Bronchial smooth muscle cell (primary cell): Measurements from ENCODE around the gene GALNT6. TPM values are rescaled to one million over a fixed set of nuclear protein-coding genes. Genes with fewer than 3 reads are reported as not detected.

Source experiments
- total RNA-seq: library from RNA; depleted of rRNA; stranded (reverse); fragments of >200 nt; gene quantifications from 2 replicates; pipeline ENCODE4 v1.2.1, GENCODE V29; 2014

The GALNT6 gene, protein sequence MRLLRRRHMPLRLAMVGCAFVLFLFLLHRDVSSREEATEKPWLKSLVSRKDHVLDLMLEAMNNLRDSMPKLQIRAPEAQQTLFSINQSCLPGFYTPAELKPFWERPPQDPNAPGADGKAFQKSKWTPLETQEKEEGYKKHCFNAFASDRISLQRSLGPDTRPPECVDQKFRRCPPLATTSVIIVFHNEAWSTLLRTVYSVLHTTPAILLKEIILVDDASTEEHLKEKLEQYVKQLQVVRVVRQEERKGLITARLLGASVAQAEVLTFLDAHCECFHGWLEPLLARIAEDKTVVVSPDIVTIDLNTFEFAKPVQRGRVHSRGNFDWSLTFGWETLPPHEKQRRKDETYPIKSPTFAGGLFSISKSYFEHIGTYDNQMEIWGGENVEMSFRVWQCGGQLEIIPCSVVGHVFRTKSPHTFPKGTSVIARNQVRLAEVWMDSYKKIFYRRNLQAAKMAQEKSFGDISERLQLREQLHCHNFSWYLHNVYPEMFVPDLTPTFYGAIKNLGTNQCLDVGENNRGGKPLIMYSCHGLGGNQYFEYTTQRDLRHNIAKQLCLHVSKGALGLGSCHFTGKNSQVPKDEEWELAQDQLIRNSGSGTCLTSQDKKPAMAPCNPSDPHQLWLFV
- total RNA-seq, result 18.2 and 71.2 TPM in 2 replicates

DNA sequence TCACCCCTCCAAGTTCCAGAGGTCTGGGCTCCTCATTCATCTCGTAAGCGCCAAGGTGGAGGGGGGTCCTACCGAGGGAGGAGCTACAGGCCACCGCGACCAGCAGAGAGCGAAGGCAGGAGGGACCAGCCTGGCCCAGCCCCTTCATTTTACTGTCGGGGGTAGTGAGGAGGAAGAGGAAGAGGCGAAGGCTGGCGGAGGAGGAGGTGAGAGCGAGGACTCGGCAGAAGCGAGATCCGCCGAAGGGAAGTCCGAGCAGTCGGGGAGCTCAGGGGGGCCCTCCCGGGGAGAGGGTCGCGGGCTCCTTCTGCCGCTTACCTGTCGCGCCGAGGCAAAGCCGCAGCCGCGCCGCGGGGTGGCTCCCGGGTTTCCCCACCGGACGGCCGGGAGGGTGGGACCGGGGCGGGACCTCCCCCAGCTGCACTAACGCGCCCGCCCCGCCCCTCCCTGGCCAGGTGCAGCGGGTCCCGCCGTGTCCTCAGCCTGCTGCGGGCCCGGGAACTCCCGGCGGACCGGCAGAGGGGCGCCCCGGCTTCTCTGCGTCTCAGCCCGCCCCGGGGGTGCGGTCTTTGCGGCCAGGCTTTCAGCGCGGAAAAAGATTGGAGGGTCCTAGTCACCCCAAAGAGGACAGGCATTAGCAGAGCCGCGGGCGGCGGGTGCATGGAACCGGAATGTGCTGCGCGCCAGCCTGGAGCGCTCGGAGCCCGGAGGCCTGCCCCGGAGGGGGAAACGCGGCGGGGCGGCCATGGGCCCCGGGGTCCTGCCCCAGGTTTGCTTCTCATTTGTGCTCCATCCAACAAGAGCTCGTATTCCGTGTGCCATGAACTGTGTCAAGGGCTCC is at the start of gene GALNT6:
TSS of gene GALNT6 (minus strand) at position 124 of the 841 bp plus-strand sequence. CDS start 11,625 bp downstream, outside the sequence.

DNA sequence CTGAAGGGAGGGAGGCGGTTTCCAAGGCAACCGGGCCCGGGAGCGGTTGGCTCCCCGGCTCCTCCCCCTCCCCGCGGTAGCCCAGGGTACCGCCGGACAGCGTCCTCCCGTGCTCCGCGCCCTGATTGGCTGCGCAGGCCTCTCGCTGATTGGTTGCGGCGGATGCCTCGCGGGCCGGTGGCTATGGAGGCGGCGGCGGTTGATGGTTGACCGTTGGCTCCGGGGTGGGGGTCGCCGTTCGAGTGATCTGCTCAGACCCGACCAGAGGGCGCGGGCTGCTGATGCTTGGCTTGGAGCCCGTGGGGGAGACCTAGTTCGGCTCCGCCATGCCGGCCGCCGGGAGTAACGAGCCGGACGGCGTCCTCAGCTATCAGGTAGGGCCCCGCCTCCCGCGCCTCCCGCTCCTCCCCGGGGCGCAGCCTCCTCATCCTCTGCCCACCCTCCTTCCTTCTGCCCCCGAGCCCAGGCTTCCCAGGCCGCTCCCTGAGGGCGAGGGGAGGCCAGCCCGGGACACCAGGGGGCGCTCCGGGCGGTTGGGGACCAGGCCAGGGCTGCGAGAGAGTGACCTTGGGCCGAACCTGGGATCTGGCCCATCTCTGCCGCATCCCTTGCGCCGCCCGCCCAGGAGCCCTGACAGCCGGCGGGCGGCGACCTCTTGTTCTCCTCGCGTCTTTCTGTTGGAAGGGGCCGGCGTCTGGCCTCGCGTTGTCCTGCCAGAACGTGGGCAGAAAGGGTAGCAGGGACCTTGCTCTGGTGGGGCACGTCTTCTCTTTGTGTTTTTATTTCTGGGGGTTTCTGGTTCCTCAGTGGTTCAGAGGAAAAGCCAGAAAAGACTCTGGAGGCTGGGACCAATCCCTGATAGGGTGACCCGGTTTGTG is 33.7 kb upstream of the GALNT6 start, which contains the start of gene SLC4A8:
TSS of gene SLC4A8 (plus strand) at position 170 of the 878 bp plus-strand sequence. CDS start at position 327, 157 bp downstream.

DNA sequence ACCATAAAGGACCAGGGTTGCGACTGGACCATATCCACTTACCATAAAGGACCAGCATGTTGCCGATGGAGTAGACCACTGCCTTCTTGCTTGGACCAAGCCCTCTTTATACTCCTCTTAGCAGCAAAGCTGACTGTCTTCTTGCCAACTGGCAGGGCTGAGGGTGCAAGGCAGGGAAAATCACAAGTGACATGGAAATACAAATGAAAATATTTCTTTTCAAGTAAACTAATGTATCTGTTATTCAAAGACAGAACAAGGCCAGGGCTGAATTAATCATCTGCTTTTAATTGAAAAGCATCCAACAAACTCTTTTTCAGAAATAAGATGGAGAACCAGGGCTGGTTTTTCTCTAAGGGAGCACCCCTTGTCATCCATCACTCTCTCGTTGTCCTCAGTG is 44.6 kb downstream of the GALNT6 start, which contains the start of gene CELA1:
TSS of gene CELA1 (minus strand) at position 99 of the 400 bp plus-strand sequence. CDS start at position 58, 41 bp downstream.

DNA sequence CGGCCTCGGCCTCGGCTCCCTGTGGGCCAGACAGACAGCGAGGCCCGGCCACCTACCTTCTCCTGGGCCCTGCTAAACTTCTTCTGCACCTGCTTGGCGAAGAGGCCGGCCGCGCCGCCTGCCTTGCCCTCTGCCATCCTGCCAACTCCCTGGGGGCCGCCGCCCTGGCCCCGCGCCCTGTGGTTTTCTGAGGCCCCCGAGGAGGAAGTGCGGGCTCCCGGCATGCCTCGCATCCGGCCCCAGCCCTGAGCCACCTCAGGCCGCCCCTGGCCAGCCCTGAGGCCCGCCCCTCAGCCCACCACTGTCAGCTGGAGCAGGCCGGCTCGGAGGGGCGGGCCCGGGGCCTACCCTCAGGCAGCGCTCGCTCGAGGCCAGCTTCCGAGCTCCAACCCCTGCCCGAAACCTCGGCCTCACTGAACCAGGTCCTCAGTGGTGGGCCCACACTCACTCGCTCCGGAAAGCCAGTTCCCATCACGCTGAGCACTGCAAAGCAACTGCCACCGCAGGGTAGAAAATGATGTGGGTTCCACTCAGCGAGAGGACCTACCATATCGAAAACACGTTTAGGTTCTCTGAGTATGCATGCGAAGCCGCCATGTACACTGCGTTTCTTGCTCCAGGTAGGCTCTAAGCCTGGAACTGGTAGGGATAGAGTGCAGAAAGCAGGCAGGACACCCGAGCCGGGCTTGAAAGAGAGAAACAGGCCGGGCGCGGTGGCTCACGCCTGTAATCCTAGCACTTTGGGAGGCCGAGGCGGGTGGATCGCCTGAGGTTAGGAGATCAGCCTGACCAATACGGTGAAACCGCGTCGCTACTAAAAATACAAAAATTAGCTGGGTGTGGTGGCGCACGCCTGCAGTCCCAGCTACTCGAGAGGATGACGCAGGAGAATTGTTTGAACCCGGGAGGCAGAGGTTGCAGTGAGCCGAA is 67.0 kb downstream of the GALNT6 start, which contains the start of gene BIN2:
TSS of gene BIN2 (minus strand) at position 209 of the 930 bp plus-strand sequence. CDS start at position 137, 72 bp downstream.

Other genes with a start within 250 kb of the GALNT6 start
- 6.4 and 7.7 TPM in 2 replicates for gene TFCP2, start 218.3 kb downstream of the GALNT6 start, total RNA-seq
- gene POU6F1, start 173.3 kb downstream of the GALNT6 start, total RNA-seq, result 1.6 and 2.6 TPM in 2 replicates
- 43.8 and 44.4 TPM in 2 replicates for gene DAZAP2, start 152.6 kb downstream of the GALNT6 start, total RNA-seq
- 6.0 and 8.2 TPM in 2 replicates for gene SMAGP, start 121.0 kb downstream of the GALNT6 start, total RNA-seq
- gene BIN2, start 67.2 kb downstream of the GALNT6 start, total RNA-seq, result not detected in 2 replicates
- not detected in 2 replicates for gene CELA1, start 44.7 kb downstream of the GALNT6 start, total RNA-seq
- 3.0 and 7.6 TPM in 2 replicates for gene SLC4A8, start 33.4 kb upstream of the GALNT6 start, total RNA-seq
- 6.3 and 13.6 TPM in 2 replicates for gene SCN8A, start 199.8 kb upstream of the GALNT6 start, total RNA-seq